ENCODE data around the gene EIPR1.

GRCh38 chr2:3212984-3213383 is 164.6 kb downstream of the EIPR1 start:
- TF ChIP-seq CTCF (IDR thresholded peaks at IDR 0.05; ENCODE audit: poor library complexity, severe bottlenecking) (no peak), EZH2 (IDR thresholded peaks at IDR 0.05; ENCODE audit: borderline replicate concordance, insufficient read depth, low read length, poor library complexity, severe bottlenecking) (no peak), EP300 (conservative IDR thresholded peaks at IDR 0.05; ENCODE audit: poor library complexity, severe bottlenecking) (no peak), POLR2AphosphoS5 (IDR thresholded peaks at IDR 0.05) (no peak), SMC3 (conservative IDR thresholded peaks at IDR 0.05; ENCODE audit: poor library complexity) (no peak), TAF1 (IDR thresholded peaks at IDR 0.05; ENCODE audit: low read depth) (no peak), REST (IDR thresholded peaks at IDR 0.05; ENCODE audit: borderline replicate concordance) (no peak), MXI1 (conservative IDR thresholded peaks at IDR 0.05; ENCODE audit: poor library complexity, severe bottlenecking) (no peak)

Measured in neural cell (in vitro differentiated cells).